Regular cardiac myocyte (primary cell): ENCODE data around the gene AMOTL2. TPM values are rescaled to one million over a fixed set of nuclear protein-coding genes. Genes with fewer than 3 reads are reported as not detected.

Experiments used
- total RNA-seq: library from RNA; depleted of rRNA; stranded (reverse); fragments of >200 nt; gene quantifications from 2 replicates; pipeline ENCODE4 v1.2.3, GENCODE V29; 2014

Gene AMOTL2
- total RNA-seq, result 96.4 and 184 TPM in 2 replicates

GRCh38 chr3:134374105-134374790 lies at the start of gene AMOTL2:
Gene AMOTL2, minus strand, starts transcription at chr3:134374447. Its CDS starts 3,014 bp downstream, at chr3:134371433.

Other genes with a start within 250 kb of the AMOTL2 start
- gene RYK, start 123.6 kb downstream of the AMOTL2 start, total RNA-seq, result 93.0 and 137 TPM in 2 replicates
- 122 and 140 TPM in 2 replicates for gene ANAPC13, start 111.5 kb upstream of the AMOTL2 start, total RNA-seq
- 19.0 and 22.6 TPM in 2 replicates for gene CEP63, start 111.6 kb upstream of the AMOTL2 start, total RNA-seq